ENCODE measurements around the gene SLC34A3. TPM values are rescaled to one million over a fixed set of nuclear protein-coding genes. Genes with fewer than 3 reads are reported as not detected.

The SLC34A3 gene
- total RNA-seq, 2 experiments from 2014 or later, result not detected

DNA sequence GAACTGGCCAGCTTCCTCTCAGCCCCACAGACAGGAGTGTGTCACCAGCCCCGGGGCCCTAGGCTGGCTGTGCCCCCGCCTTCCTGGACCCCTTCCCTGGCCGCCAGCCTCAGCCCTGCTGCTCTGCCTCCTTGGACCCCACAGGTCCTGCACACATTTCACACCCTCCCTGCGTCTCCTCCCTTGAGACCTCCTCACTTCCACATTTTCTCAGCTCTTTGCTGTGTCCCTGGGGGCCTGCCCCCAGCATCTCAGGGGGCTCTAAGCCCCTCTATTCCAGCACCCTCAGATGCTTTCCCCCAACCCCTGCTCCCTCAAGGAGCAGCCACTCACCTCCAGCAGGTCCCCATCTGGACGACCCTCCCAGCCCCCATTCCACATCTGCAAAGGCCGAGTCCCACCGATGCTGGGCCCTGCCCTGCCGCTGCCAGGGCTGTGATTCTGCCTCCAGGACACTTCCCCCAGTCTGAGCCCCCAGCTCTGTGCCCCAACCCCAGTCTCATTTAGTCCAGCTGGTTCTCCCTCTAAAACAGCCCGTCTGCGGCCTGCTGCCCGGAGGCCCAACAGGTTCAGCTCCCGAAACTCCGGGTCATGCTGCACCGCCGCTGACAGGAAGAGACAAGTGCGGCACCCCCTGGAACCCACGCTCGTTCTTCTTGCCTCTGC is 4.2 kb downstream of the SLC34A3 start:
- no peak for TF ChIP-seq EZH2phosphoT487 (IDR thresholded peaks at IDR 0.05; ENCODE audit: borderline replicate concordance, low read depth, low read length)
- TF ChIP-seq, protein P1, sequence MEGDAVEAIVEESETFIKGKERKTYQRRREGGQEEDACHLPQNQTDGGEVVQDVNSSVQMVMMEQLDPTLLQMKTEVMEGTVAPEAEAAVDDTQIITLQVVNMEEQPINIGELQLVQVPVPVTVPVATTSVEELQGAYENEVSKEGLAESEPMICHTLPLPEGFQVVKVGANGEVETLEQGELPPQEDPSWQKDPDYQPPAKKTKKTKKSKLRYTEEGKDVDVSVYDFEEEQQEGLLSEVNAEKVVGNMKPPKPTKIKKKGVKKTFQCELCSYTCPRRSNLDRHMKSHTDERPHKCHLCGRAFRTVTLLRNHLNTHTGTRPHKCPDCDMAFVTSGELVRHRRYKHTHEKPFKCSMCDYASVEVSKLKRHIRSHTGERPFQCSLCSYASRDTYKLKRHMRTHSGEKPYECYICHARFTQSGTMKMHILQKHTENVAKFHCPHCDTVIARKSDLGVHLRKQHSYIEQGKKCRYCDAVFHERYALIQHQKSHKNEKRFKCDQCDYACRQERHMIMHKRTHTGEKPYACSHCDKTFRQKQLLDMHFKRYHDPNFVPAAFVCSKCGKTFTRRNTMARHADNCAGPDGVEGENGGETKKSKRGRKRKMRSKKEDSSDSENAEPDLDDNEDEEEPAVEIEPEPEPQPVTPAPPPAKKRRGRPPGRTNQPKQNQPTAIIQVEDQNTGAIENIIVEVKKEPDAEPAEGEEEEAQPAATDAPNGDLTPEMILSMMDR (conservative IDR thresholded peaks at IDR 0.05; ENCODE audit: low read length), result no peak
- Histone ChIP-seq H3K9me2 (ENCODE audit: insufficient read depth, low read length) (no peaks in the 10 kb centered on the region), H3K4me1 (ENCODE audit: insufficient read depth, low read length, poor library complexity, severe bottlenecking) (peaks cover 49% of the 10 kb centered on the region), H3K27ac (ENCODE audit: low read depth, low read length, poor library complexity, severe bottlenecking) (no peak overlapping the region), H2AFZ (ENCODE audit: low read length) (no peak overlapping the region), H3K36me3 (ENCODE audit: insufficient read depth, low read length) (no peaks in the 10 kb centered on the region; the same call in 1 of the 2 replicates), H3K9me3 (ENCODE audit: low read length) (no peaks in the 10 kb centered on the region), H3K79me2 (ENCODE audit: insufficient read depth, low read depth, low read length) (peaks cover 16% of the 10 kb centered on the region; the same call in 1 of the 2 replicates), H3K4me3 (ENCODE audit: low read depth, low read length, poor library complexity, severe bottlenecking) (no peak overlapping the region), H4K20me1 (ENCODE audit: insufficient read depth, low read length) (no peaks in the 10 kb centered on the region), H3K4me2 (ENCODE audit: low read length) (peak overlapping the region; percentile 75)
- DNase-seq (ENCODE audit: low spot score), result no peak
- CTCF ChIA-PET (ENCODE audit: unreplicated experiment), result interaction anchor here (0.6 kb wide), 1 partner anchor 287 kb away, joined by 3 read pairs; no protein-coding TSS in a partner anchor
- POLR2A ChIA-PET, result no interaction called here
- no TSS peak for BruUV-seq (replicated peaks)
- intact Hi-C loops (cut with micrococcal nuclease; ENCODE audit: unreplicated experiment), result no loop called here

DNA sequence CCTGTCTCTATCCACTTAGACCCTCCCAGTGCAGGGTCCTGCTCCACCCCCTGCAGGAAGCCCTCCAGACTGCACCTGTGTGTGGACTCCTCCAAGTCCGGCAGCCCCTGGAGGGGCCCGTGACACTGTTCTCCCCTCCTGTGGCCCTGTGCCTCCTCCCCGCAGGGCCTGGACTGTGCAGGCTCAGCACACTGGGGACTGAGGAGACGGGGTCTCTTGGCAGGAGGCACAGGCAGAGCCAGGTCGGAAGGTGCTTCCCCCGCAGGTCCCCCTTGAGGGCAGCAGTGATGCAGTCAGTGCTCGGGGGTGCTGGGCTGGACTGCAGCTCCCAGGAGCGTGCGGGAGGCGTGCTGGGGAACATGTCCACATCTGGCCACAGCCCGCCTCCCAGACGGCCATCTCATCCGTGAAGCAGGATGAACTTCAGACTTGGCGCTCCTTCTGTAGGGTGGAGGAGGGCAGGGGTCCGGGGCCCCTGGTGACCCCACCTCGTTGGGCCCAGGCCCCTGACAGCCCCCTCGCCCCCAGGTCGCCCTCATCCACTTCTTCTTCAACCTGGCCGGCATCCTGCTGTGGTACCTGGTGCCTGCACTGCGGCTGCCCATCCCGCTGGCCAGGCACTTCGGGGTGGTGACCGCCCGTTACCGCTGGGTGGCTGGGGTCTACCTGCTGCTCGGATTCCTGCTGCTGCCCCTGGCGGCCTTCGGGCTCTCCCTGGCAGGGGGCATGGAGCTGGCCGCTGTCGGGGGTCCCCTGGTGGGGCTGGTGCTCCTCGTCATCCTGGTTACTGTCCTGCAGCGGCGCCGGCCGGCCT is 4.9 kb downstream of the SLC34A3 start:
- ChIA-PET CTCF (ENCODE audit: unreplicated experiment) (interaction anchor here (0.6 to 1.2 kb wide), 4 partner anchors 59 to 288 kb away, joined by 3 to 6 read pairs (median 3); no protein-coding TSS in a partner anchor), POLR2A (no interaction called here)
- BruUV-seq (replicated peaks), result no TSS peak
- H2AFZ ChIP-seq (ENCODE audit: low read length), result no peak overlapping the region
- H3K79me2 ChIP-seq (ENCODE audit: insufficient read depth, low read depth, low read length), result peaks cover 17% of the 10 kb centered on the region; the same call in 1 of the 2 replicates
- intact Hi-C loops (cut with micrococcal nuclease; ENCODE audit: unreplicated experiment), result loop anchor here (2.0 kb wide), 2 partner anchors 33 to 167 kb away; no protein-coding TSS in a partner anchor
- H3K4me3 ChIP-seq (ENCODE audit: low read depth, low read length, poor library complexity, severe bottlenecking), result no peak overlapping the region
- no peaks in the 10 kb centered on the region; the same call in 1 of the 2 replicates for H3K36me3 ChIP-seq (ENCODE audit: insufficient read depth, low read length)
- H4K20me1 ChIP-seq (ENCODE audit: insufficient read depth, low read length), result no peaks in the 10 kb centered on the region
- peaks cover 49% of the 10 kb centered on the region for H3K4me1 ChIP-seq (ENCODE audit: insufficient read depth, low read length, poor library complexity, severe bottlenecking)
- no peak for TF ChIP-seq EZH2phosphoT487 (IDR thresholded peaks at IDR 0.05; ENCODE audit: borderline replicate concordance, low read depth, low read length)
- TF ChIP-seq, protein P1 (conservative IDR thresholded peaks at IDR 0.05; ENCODE audit: low read length), result peak; percentile 36
- no peaks in the 10 kb centered on the region for H3K9me2 ChIP-seq (ENCODE audit: insufficient read depth, low read length)
- no peak for DNase-seq (ENCODE audit: low spot score)
- peak overlapping the region; percentile 75 for H3K4me2 ChIP-seq (ENCODE audit: low read length)
- no peaks in the 10 kb centered on the region for H3K9me3 ChIP-seq (ENCODE audit: low read length)
- H3K27ac ChIP-seq (ENCODE audit: low read depth, low read length, poor library complexity, severe bottlenecking), result no peak overlapping the region
